HEK293T (cell line): ENCODE measurements around the gene DNER.
"Not testable (repeated sequence)": the region's sequence is repeated elsewhere in the genome, so short reads cannot be mapped to it uniquely, and the experiment has no call there.

ENCODE experiments used
- CTCF ChIA-PET: fragments of 350-600 bp; formaldehyde crosslinking; extraction: SDS; loops from one replicate; lab custom pipeline; 2021; ENCODE audit warnings: antibody characterized with exemption, inconsistent platforms; lab: Yijun Ruan, JAX
- POLR2A ChIA-PET: fragments of 350-600 bp; formaldehyde crosslinking; extraction: SDS; loops from one replicate; lab custom pipeline; 2020; ENCODE audit warnings: antibody characterized with exemption, inconsistent platforms; lab: Yijun Ruan, JAX
- DNase-seq: peaks from one replicate; pipeline ENCODE4 v3.0.0; 2012; ENCODE audit warnings: mixed read lengths; ENCODE audit errors: extremely low spot score
- ARNT ChIP-seq: fragments of 450-650 bp; IDR thresholded peaks from 2 replicates; pipeline ENCODE4 v1.6.1; 2017; ENCODE audit warnings: mild to moderate bottlenecking
- BHLHE40 ChIP-seq: fragments of 450-650 bp; IDR thresholded peaks from 2 replicates; pipeline ENCODE4 v1.6.1; 2016; ENCODE audit warnings: mild to moderate bottlenecking, moderate library complexity, borderline replicate concordance
- CTBP1 ChIP-seq: fragments of 450-650 bp; IDR thresholded peaks from 2 replicates; pipeline ENCODE4 v1.6.1; 2016; ENCODE audit warnings: borderline replicate concordance
- ELF4 ChIP-seq: fragments of 450-650 bp; IDR thresholded peaks from 2 replicates; pipeline ENCODE4 v1.6.1; 2017; ENCODE audit warnings: antibody characterized with exemption
- FOXA1 ChIP-seq: fragments of 450-650 bp; IDR thresholded peaks from 2 replicates; pipeline ENCODE4 v1.6.1; 2016; ENCODE audit warnings: mild to moderate bottlenecking
- FOXK2 ChIP-seq: fragments of 450-650 bp; IDR thresholded peaks from 2 replicates; pipeline ENCODE4 v1.6.1; 2016; ENCODE audit warnings: mild to moderate bottlenecking
- FOXM1 ChIP-seq: fragments of 450-650 bp; IDR thresholded peaks from 2 replicates; pipeline ENCODE4 v1.6.1; 2017; ENCODE audit warnings: mild to moderate bottlenecking, borderline replicate concordance
- HDGF ChIP-seq: fragments of 450-650 bp; IDR thresholded peaks from 2 replicates; pipeline ENCODE4 v1.6.1; 2017; ENCODE audit warnings: antibody characterized with exemption, borderline replicate concordance
- L3MBTL2 ChIP-seq: fragments of 450-650 bp; conservative IDR thresholded peaks from 2 replicates; pipeline ENCODE4 v1.6.1; 2016; ENCODE audit warnings: mild to moderate bottlenecking
- LEF1 ChIP-seq: fragments of 450-650 bp; IDR thresholded peaks from 2 replicates; pipeline ENCODE4 v1.6.1; 2017; ENCODE audit warnings: mild to moderate bottlenecking, borderline replicate concordance
- NFRKB ChIP-seq: fragments of 450-650 bp; IDR thresholded peaks from 2 replicates; pipeline ENCODE4 v1.6.1; 2016; ENCODE audit warnings: mild to moderate bottlenecking, moderate library complexity
- PKNOX1 ChIP-seq: fragments of 450-650 bp; IDR thresholded peaks from 2 replicates; pipeline ENCODE4 v1.6.1; 2016
- SP1 ChIP-seq: fragments of 450-650 bp; IDR thresholded peaks from 2 replicates; pipeline ENCODE4 v1.6.1; 2017
- SUZ12 ChIP-seq: fragments of 450-650 bp; IDR thresholded peaks from 2 replicates; pipeline ENCODE4 v1.6.1; 2016; ENCODE audit warnings: mild to moderate bottlenecking
- TARDBP ChIP-seq: fragments of 450-650 bp; IDR thresholded peaks from 2 replicates; pipeline ENCODE4 v1.6.1; 2016
- ZNF384 ChIP-seq: fragments of 450-650 bp; IDR thresholded peaks from 2 replicates; pipeline ENCODE4 v1.6.1; 2016

Gene DNER

GRCh38 chr2:229388731-229389130 lies 325.6 kb downstream of the DNER start:
- DNase-seq: no peak
- TF ChIP-seq ARNT (no peak), PKNOX1 (no peak), FOXM1 (no peak), L3MBTL2 (no peak), ZNF384 (no peak), LEF1 (no peak), CTBP1 (no peak), HDGF (no peak), BHLHE40 (no peak), NFRKB (no peak), SP1 (no peak), ELF4 (no peak), FOXA1 (no peak), TARDBP (no peak), FOXK2 (no peak), SUZ12 (no peak)
- POLR2A ChIA-PET: no interaction called here
- CTCF ChIA-PET: no interaction called here

- ChIA-PET POLR2A (no interaction called here), CTCF (no interaction called here)
- TF ChIP-seq SUZ12 (no peak), FOXA1 (no peak), TARDBP (no peak), L3MBTL2 (no peak)
- no peak for DNase-seq
Measured at GRCh38 chr2:229387866-229388265, 326.5 kb downstream of the DNER start.

- ChIA-PET POLR2A (no interaction called here), CTCF (no interaction called here)
- no peak for DNase-seq
- TF ChIP-seq TARDBP (no peak), NFRKB (no peak), BHLHE40 (no peak), PKNOX1 (no peak), SP1 (no peak), FOXM1 (no peak), HDGF (no peak), CTBP1 (no peak), FOXA1 (no peak), L3MBTL2 (no peak), FOXK2 (no peak)
Measured at GRCh38 chr2:229380101-229380625, 334.2 kb downstream of the DNER start.

- ChIA-PET CTCF (no interaction called here), POLR2A (no interaction called here)
- no peak for DNase-seq
- TF ChIP-seq SP1 (no peak), ARNT (no peak), ELF4 (no peak), NFRKB (no peak), FOXK2 (no peak), SUZ12 (no peak), PKNOX1 (no peak), TARDBP (no peak)
Measured at GRCh38 chr2:229378386-229378785, 336.0 kb downstream of the DNER start.

GRCh38 chr2:229376866-229377265 lies 337.5 kb downstream of the DNER start:
- TF ChIP-seq FOXM1 (no peak), CTBP1 (no peak), TARDBP (no peak), L3MBTL2 (no peak), SUZ12 (no peak), FOXK2 (no peak), ZNF384 (no peak)
- POLR2A ChIA-PET: no interaction called here
- CTCF ChIA-PET: no interaction called here
- no peak for DNase-seq

- ChIA-PET POLR2A (no interaction called here), CTCF (no interaction called here)
- DNase-seq: no peak
- TF ChIP-seq BHLHE40: no peak
- no peak for TF ChIP-seq ELF4
- no peak for TF ChIP-seq PKNOX1
- no peak for TF ChIP-seq ZNF384
- no peak for TF ChIP-seq FOXM1
- no peak for TF ChIP-seq CTBP1
- TF ChIP-seq FOXK2: no peak
- TF ChIP-seq FOXA1: no peak
- no peak for TF ChIP-seq SP1
- TF ChIP-seq LEF1: no peak
- no peak for TF ChIP-seq TARDBP
- no peak for TF ChIP-seq ARNT
- no peak for TF ChIP-seq HDGF
- no peak for TF ChIP-seq NFRKB
- no peak for TF ChIP-seq SUZ12
- no peak for TF ChIP-seq L3MBTL2
Measured at GRCh38 chr2:229375251-229375650, 339.1 kb downstream of the DNER start.

GRCh38 chr2:229373311-229373710 lies 341.0 kb downstream of the DNER start:
- POLR2A ChIA-PET, CTCF ChIA-PET, DNase-seq: not testable (repeated sequence)
